ENCODE measurements around the gene PEG3. TPM values are rescaled to one million over a fixed set of nuclear protein-coding genes. Genes with fewer than 3 reads are reported as not detected.

Gene PEG3
- total and polyA plus RNA-seq, 2 experiments from 2014 or later: not detected

GRCh38 chr19:56806639-56807038 lies 33.9 kb downstream of the PEG3 start:
- Histone ChIP-seq H4K20me1 (replicated peaks; ENCODE audit: insufficient read depth) (no peaks in the 10 kb centered on the region), H3F3A (replicated peaks; ENCODE audit: low read depth) (no peaks in the 10 kb centered on the region), H3K4me2 (no peak overlapping the region), H3K27me3 (ENCODE audit: insufficient read depth) (no peaks in the 10 kb centered on the region), H3K4me3 (no peak overlapping the region), H3K27ac (ENCODE audit: low read depth) (no peak overlapping the region), H3K9me2 (ENCODE audit: insufficient read depth) (no peaks in the 10 kb centered on the region), H3K4me1 (ENCODE audit: insufficient read depth) (no peaks in the 10 kb centered on the region), H2AFZ (no peak overlapping the region), H3K79me2 (replicated peaks; ENCODE audit: insufficient read depth) (no peaks in the 10 kb centered on the region), H3K36me3 (ENCODE audit: insufficient read depth) (peaks cover 5% of the 10 kb centered on the region; the same call in 1 of the 2 replicates)
- Mint-ChIP-seq H3K36me3 (ENCODE audit: low read depth) (peaks cover 35% of the 10 kb centered on the region), H3K27ac (no peak overlapping the region), H3K27me3 (ENCODE audit: insufficient read depth, low read depth, poor library complexity) (no peaks in the 10 kb centered on the region), H3K4me1 (no peaks in the 10 kb centered on the region), H3K4me3 (no peak overlapping the region), H3K9me3 (peaks cover 98% of the 10 kb centered on the region)
- ATAC-seq (no peak), DNase-seq (ENCODE audit: low spot score) (no peak)
- no peak for TF ChIP-seq STAT1 (IDR thresholded peaks at IDR 0.05; ENCODE audit: unreplicated experiment)

Small RNA genes lying within 50 kb of the gene (small RNA-seq; reads per million reads assigned to genes)
- not detected for gene AC006115.2 (ENCODE audit: low replicate concordance)

Other genes starting within 250 kb of the PEG3 start
- gene ZNF71, start 245.4 kb downstream of the PEG3 start, total RNA-seq (2014; rRNA removed; shearing (Covaris generic)): 13.2 and 13.9 TPM in 2 replicates
- gene ZNF71, start 245.4 kb downstream of the PEG3 start, polyA plus RNA-seq (2016; fragmentation: Nextera tagmentation; extraction: Ambion mirVana): 4.7 and 5.9 TPM in 2 replicates
- 0.19 and 0.63 TPM in 2 replicates for gene SMIM17, start 197.6 kb downstream of the PEG3 start, total RNA-seq (2014; rRNA removed; shearing (Covaris generic))
- not detected in 2 replicates for gene SMIM17, start 197.6 kb downstream of the PEG3 start, polyA plus RNA-seq (2016; fragmentation: Nextera tagmentation; extraction: Ambion mirVana)
- gene ZNF835, start 169.0 kb downstream of the PEG3 start, total RNA-seq (2014; rRNA removed; shearing (Covaris generic)): 0.31 and 1.7 TPM in 2 replicates
- 0.32 and 0.56 TPM in 2 replicates for gene ZNF835, start 169.0 kb downstream of the PEG3 start, polyA plus RNA-seq (2016; fragmentation: Nextera tagmentation; extraction: Ambion mirVana)
- gene ZIM2, start within 50 bp of the PEG3 start, total RNA-seq (2014; rRNA removed; shearing (Covaris generic)): not detected in 2 replicates
- not detected in 2 replicates for gene ZIM2, start within 50 bp of the PEG3 start, polyA plus RNA-seq (2016; fragmentation: Nextera tagmentation; extraction: Ambion mirVana)